ENCODE data around the gene RASSF4. TPM values are rescaled to one million over a fixed set of nuclear protein-coding genes. Genes with fewer than 3 reads are reported as not detected.

The RASSF4 gene
- total RNA-seq, 1 donor from 2014 or later = 2.0 TPM

GRCh38 chr10:44973323-44974081 lies 13.9 kb downstream of the RASSF4 start:
- H3K27ac Mint-ChIP-seq = peak overlapping the region; percentile 77
- no peaks in the 10 kb centered on the region for H3K36me3 Mint-ChIP-seq (ENCODE audit: low read depth)
- no peaks in the 10 kb centered on the region for H3K27me3 Mint-ChIP-seq
- H3K4me1 Mint-ChIP-seq = peaks cover 35% of the 10 kb centered on the region
- peak overlapping the region; percentile 80 for H3K4me3 Mint-ChIP-seq
- TF ChIP-seq CTCF (IDR thresholded peaks at IDR 0.05) = no peak
- ChIA-PET CTCF (interaction anchor here (0.8 to 2.6 kb wide), 7 partner anchors 9 to 41 kb away, joined by 3 to 39 read pairs (median 6); partner anchors contain the start of gene ZNF22), POLR2A (interaction anchor here (1.3 to 2.5 kb wide), 3 partner anchors 10 to 40 kb away, joined by 7 to 20 read pairs (median 12); partner anchors contain the start of gene ZNF22)
- DNase-seq = no peak
- no peaks in the 10 kb centered on the region for H3K9me3 Mint-ChIP-seq
- peak; percentile 36 for ATAC-seq (ENCODE audit: low read depth)
- intact Hi-C loops (cut with micrococcal nuclease) = loop anchor here (1.0 to 2.0 kb wide), 3 partner anchors 7 to 27 kb away; partner anchors contain the start of genes RASSF4 and ZNF22

- DNase-seq (no peak), ATAC-seq (ENCODE audit: low read depth) (peak; percentile 18)
- H3K27ac Mint-ChIP-seq = peak overlapping the region; percentile 77
- intact Hi-C loops (cut with micrococcal nuclease) = loop anchor here (1.0 to 2.0 kb wide), 3 partner anchors 8 to 27 kb away; partner anchors contain the start of genes RASSF4 and ZNF22
- H3K4me3 Mint-ChIP-seq = peak overlapping the region; percentile 80
- POLR2A ChIA-PET = interaction anchor here (1.9 to 2.5 kb wide), 2 partner anchors 11 to 41 kb away, joined by 12 to 20 read pairs; no protein-coding TSS in a partner anchor
- no peak for TF ChIP-seq CTCF (IDR thresholded peaks at IDR 0.05)
- H3K4me1 Mint-ChIP-seq = peaks cover 29% of the 10 kb centered on the region
- CTCF ChIA-PET = interaction anchor here (1.0 to 2.6 kb wide), 5 partner anchors 9 to 42 kb away, joined by 3 to 39 read pairs (median 6); partner anchors contain the start of gene ZNF22
- no peaks in the 10 kb centered on the region for H3K27me3 Mint-ChIP-seq
- H3K36me3 Mint-ChIP-seq (ENCODE audit: low read depth) = no peaks in the 10 kb centered on the region
- H3K9me3 Mint-ChIP-seq = no peaks in the 10 kb centered on the region
These were observed 14.6 kb downstream of the RASSF4 start for GRCh38 chr10:44974082-44974627.

GRCh38 chr10:44974628-44975430 lies 15.2 kb downstream of the RASSF4 start:
- DNase-seq (peak; percentile 81), ATAC-seq (ENCODE audit: low read depth) (peak; percentile 90)
- Mint-ChIP-seq H3K27ac (peak overlapping the region; percentile 75), H3K27me3 (no peaks in the 10 kb centered on the region), H3K4me1 (peaks cover 28% of the 10 kb centered on the region), H3K9me3 (no peaks in the 10 kb centered on the region), H3K36me3 (ENCODE audit: low read depth) (no peaks in the 10 kb centered on the region), H3K4me3 (peak overlapping the region; percentile 80)
- intact Hi-C loops (cut with micrococcal nuclease) = loop anchor here (1.0 to 2.0 kb wide), 6 partner anchors 9 to 110 kb away; partner anchors contain the start of genes RASSF4 and ZNF22
- ChIA-PET POLR2A (interaction anchor here (1.9 to 2.5 kb wide), 2 partner anchors 11 to 41 kb away, joined by 12 to 20 read pairs; no protein-coding TSS in a partner anchor), CTCF (interaction anchor here (1.0 to 4.2 kb wide), 5 partner anchors 10 to 43 kb away, joined by 4 to 50 read pairs (median 7); partner anchors contain the start of gene ZNF22)
- TF ChIP-seq CTCF (IDR thresholded peaks at IDR 0.05) = no peak

GRCh38 chr10:44975431-44976331 lies 16.1 kb downstream of the RASSF4 start:
- Mint-ChIP-seq H3K27ac (no peak overlapping the region), H3K9me3 (no peaks in the 10 kb centered on the region), H3K27me3 (peaks cover 2% of the 10 kb centered on the region), H3K4me3 (no peak overlapping the region), H3K4me1 (peaks cover 28% of the 10 kb centered on the region), H3K36me3 (ENCODE audit: low read depth) (no peaks in the 10 kb centered on the region)
- no peak for TF ChIP-seq CTCF (IDR thresholded peaks at IDR 0.05)
- ATAC-seq (ENCODE audit: low read depth) (no peak), DNase-seq (no peak)
- intact Hi-C loops (cut with micrococcal nuclease) = loop anchor here (1.0 to 2.0 kb wide), 4 partner anchors 12 to 110 kb away; partner anchors contain the start of gene ZNF22
- ChIA-PET POLR2A (interaction anchor here (0.5 kb wide), 1 partner anchor 1543 kb away, joined by 3 read pairs; no protein-coding TSS in a partner anchor), CTCF (interaction anchor here (1.0 to 4.2 kb wide), 3 partner anchors 8 to 44 kb away, joined by 3 to 50 read pairs (median 3); no protein-coding TSS in a partner anchor)

Measured in activated B cell treated with CpG ODN at 0.5 μM for 24 hours (primary cell).